KMS-11 (cell line): ENCODE data around the gene GUCY1A1.

Experiments
- H2AFZ ChIP-seq: fragments of 200-600 bp; sonication (generic); 2 replicates; pipeline ENCODE4 v1.6.1; 2016; ENCODE audit warnings: antibody characterized with exemption, mixed run types, low read depth
- H3K27ac ChIP-seq: fragments of 200-600 bp; sonication (generic); 2 replicates; pipeline ENCODE4 v1.6.1; 2016; ENCODE audit warnings: mild to moderate bottlenecking, mixed run types
- H3K27me3 ChIP-seq: fragments of 200-600 bp; sonication (generic); 2 replicates; pipeline ENCODE4 v1.6.1; 2017; ENCODE audit warnings: mild to moderate bottlenecking, low read depth, mixed run types, moderate library complexity; ENCODE audit not compliant: insufficient read depth
- H3K36me3 ChIP-seq: fragments of 200-600 bp; sonication (generic); 2 replicates; pipeline ENCODE4 v1.6.1; 2017; ENCODE audit warnings: mild to moderate bottlenecking, mixed run types; ENCODE audit not compliant: insufficient read depth
- H3K4me1 ChIP-seq: fragments of 200-600 bp; sonication (generic); 2 replicates; pipeline ENCODE4 v1.6.1; 2016; ENCODE audit warnings: mild to moderate bottlenecking, low read depth, mixed run types; ENCODE audit not compliant: poor library complexity, severe bottlenecking
- H3K4me2 ChIP-seq: fragments of 200-600 bp; sonication (generic); 2 replicates; pipeline ENCODE4 v1.7.0; 2016; ENCODE audit warnings: mild to moderate bottlenecking, mixed run types
- H3K4me3 ChIP-seq: fragments of 200-600 bp; sonication (generic); IDR thresholded peaks from 2 replicates; pipeline ENCODE4 v1.6.1; 2017; ENCODE audit warnings: low read depth, low read length, mixed read lengths; ENCODE audit not compliant: insufficient read depth
- H3K79me2 ChIP-seq: fragments of 200-600 bp; sonication (generic); 2 replicates; pipeline ENCODE4 v1.6.1; 2016; ENCODE audit warnings: low read depth, mixed run types; ENCODE audit not compliant: insufficient read depth
- H3K9ac ChIP-seq: fragments of 200-600 bp; sonication (generic); 2 replicates; pipeline ENCODE4 v1.6.1; 2016; ENCODE audit warnings: mild to moderate bottlenecking, mixed run types
- H4K20me1 ChIP-seq: fragments of 200-600 bp; sonication (generic); 2 replicates; pipeline ENCODE4 v1.6.1; 2016; ENCODE audit warnings: mild to moderate bottlenecking, mixed run types; ENCODE audit not compliant: insufficient read depth
- TF ChIP-seq, protein P1 (sequence below): fragments of 200-600 bp; sonication (generic); conservative IDR thresholded peaks from 2 replicates; pipeline ENCODE4 v1.6.1; 2017; ENCODE audit warnings: low read depth, mild to moderate bottlenecking, antibody characterized with exemption, low read length, moderate library complexity, mixed read lengths

The GUCY1A1 gene

DNA sequence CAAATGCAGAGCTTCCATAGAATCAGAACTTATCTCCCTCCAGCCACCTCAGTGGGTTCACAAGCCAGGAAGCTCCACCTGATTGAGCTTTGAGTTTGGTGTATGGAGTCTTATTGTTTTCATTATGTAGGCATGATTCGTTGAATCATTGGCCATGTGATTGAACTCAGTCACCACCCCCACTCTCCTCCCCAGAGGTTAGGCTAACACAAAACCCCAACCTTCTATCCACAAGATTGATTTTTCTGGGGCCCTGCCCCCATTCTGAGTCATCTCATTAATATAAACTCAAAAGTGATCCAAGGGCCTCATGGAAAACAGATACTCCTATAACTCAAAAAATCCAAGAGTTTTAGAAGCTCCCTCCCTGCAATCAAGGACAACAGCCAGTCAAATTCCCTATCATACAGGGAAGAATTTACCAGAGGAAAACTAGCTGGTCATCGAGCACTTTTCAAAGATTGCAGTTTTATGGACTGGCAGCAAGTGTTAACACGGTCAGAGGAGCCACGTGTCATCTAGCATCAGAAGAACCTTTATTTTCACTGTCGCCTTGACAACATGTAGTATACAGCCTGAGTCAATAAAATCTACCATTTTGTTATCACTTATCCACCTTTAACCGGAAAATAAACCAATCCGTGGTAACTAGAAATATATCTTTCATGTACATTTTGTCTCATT, 56.3 kb downstream of the GUCY1A1 start:
- H3K27me3 ChIP-seq = no peaks in the 10 kb centered on the region
- no peak overlapping the region for H3K9ac ChIP-seq
- H3K4me2 ChIP-seq = no peak overlapping the region
- H3K4me1 ChIP-seq = no peaks in the 10 kb centered on the region
- H3K27ac ChIP-seq = no peak overlapping the region
- no peak overlapping the region for H3K4me3 ChIP-seq
- no peaks in the 10 kb centered on the region for H4K20me1 ChIP-seq
- TF ChIP-seq, protein P1, sequence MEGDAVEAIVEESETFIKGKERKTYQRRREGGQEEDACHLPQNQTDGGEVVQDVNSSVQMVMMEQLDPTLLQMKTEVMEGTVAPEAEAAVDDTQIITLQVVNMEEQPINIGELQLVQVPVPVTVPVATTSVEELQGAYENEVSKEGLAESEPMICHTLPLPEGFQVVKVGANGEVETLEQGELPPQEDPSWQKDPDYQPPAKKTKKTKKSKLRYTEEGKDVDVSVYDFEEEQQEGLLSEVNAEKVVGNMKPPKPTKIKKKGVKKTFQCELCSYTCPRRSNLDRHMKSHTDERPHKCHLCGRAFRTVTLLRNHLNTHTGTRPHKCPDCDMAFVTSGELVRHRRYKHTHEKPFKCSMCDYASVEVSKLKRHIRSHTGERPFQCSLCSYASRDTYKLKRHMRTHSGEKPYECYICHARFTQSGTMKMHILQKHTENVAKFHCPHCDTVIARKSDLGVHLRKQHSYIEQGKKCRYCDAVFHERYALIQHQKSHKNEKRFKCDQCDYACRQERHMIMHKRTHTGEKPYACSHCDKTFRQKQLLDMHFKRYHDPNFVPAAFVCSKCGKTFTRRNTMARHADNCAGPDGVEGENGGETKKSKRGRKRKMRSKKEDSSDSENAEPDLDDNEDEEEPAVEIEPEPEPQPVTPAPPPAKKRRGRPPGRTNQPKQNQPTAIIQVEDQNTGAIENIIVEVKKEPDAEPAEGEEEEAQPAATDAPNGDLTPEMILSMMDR = no peak
- H2AFZ ChIP-seq = no peak overlapping the region
- peaks cover 3% of the 10 kb centered on the region; the same call in 1 of the 2 replicates for H3K36me3 ChIP-seq
- 0 out of 2 replicates have a peak, but pooled peaks cover 3% of the 10 kb centered on the region for H3K79me2 ChIP-seq

GRCh38 chr4:155724731-155725130, 58.1 kb downstream of the GUCY1A1 start:
- Histone ChIP-seq H3K4me1 (no peaks in the 10 kb centered on the region), H3K4me3 (no peak overlapping the region), H3K4me2 (no peak overlapping the region), H2AFZ (no peak overlapping the region), H3K36me3 (peaks cover 2% of the 10 kb centered on the region; the same call in 1 of the 2 replicates), H4K20me1 (no peaks in the 10 kb centered on the region), H3K27ac (no peak overlapping the region), H3K9ac (no peak overlapping the region), H3K79me2 (0 out of 2 replicates have a peak, but pooled peaks cover 3% of the 10 kb centered on the region), H3K27me3 (no peaks in the 10 kb centered on the region)
- TF ChIP-seq, protein P1 = no peak

- H3K36me3 ChIP-seq = no peaks in the 10 kb centered on the region
- no peak overlapping the region for H3K4me3 ChIP-seq
- no peaks in the 10 kb centered on the region for H3K27me3 ChIP-seq
- H3K27ac ChIP-seq = no peak overlapping the region
- TF ChIP-seq, protein P1 = no peak
- no peaks in the 10 kb centered on the region for H4K20me1 ChIP-seq
- H2AFZ ChIP-seq = no peak overlapping the region
- no peaks in the 10 kb centered on the region for H3K79me2 ChIP-seq
- H3K4me1 ChIP-seq = peaks cover 9% of the 10 kb centered on the region
- H3K9ac ChIP-seq = no peak overlapping the region
- H3K4me2 ChIP-seq = no peak overlapping the region
Measured at GRCh38 chr4:155734065-155734464, 67.4 kb downstream of the GUCY1A1 start.

DNA sequence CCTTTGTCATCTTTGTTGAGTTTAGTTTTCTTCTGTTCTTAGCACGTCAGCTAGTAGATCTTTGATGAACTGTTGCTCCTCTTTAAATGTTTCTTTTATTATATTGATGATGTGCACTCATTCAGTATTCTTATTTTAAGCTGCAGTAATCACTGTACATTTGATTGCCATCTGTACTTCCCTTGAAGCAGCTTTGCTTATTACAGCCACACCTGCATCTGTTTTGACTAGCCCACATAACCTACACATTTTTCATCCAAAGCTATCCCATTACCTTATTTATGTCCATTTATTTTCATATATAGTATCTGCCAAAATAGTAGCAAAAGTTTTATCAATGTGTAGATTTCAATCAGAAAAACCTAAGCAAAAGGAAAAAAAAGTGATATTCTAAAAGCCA, 68.3 kb downstream of the GUCY1A1 start:
- Histone ChIP-seq H3K4me1 (peaks cover 9% of the 10 kb centered on the region), H3K27me3 (no peaks in the 10 kb centered on the region), H3K36me3 (no peaks in the 10 kb centered on the region), H3K9ac (no peak overlapping the region), H3K4me2 (no peak overlapping the region), H3K79me2 (no peaks in the 10 kb centered on the region), H4K20me1 (no peaks in the 10 kb centered on the region), H2AFZ (no peak overlapping the region), H3K27ac (no peak overlapping the region), H3K4me3 (no peak overlapping the region)
- TF ChIP-seq, protein P1 = no peak
